ENCODE data around the gene CEP78. TPM values are rescaled to one million over a fixed set of nuclear protein-coding genes. Genes with fewer than 3 reads are reported as not detected.

Gene CEP78
- total RNA-seq, 1 donor from 2014 or later = 33.7 TPM

DNA sequence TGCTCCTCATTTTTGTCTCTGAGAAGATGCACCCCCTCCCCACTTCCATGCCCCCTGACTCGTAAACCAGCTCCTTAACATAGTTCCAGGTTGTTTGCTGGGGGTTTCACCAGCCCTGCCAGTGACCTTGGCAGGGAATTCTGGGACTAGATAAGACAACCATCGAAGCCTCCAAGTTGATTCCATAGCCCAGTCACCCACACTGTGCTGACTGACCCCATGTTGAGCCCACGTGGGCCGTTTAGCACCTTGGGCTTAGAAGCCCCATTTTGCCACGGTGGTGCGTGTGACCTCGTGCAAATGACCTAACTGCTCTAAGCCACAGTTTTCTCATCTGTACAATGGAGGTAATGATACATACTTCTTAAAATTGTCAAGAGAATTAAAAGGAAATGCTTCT lies 85.6 kb downstream of the CEP78 start:
- no peak overlapping the region for H3K27ac Mint-ChIP-seq
- peaks cover 81% of the 10 kb centered on the region for H3K36me3 Mint-ChIP-seq (ENCODE audit: low read depth)
- H3K9me3 Mint-ChIP-seq = no peaks in the 10 kb centered on the region

DNA sequence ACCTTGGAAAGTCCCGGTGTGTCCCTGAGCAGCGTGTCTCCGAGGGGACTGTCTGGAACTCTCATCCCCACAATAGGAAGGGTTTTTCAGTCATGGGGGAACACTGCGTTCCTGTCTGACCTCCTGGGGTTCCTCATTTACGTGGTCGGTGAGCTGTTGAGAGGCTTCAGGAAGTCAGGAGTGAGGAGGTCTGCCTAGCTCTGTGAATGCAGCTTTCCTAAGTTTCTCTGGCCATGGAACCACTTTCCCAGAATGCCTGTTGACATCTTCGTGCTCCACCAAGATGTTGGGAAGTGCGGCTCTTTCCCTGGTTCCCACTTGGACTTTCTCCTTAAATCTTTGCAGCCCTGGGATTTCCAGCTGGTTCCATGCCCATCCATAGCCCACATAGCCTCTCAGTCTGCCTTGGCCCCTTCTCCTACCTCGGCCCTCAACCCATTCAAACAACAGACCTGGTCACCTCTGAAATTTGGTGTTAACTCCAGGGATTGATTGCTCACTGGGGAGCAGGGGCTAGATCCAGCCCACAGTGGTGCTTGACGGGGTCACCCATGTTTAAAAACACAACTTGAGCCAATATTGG lies 88.3 kb downstream of the CEP78 start:
- Mint-ChIP-seq H3K4me1 (ENCODE audit: low read depth) (peaks cover 16% of the 10 kb centered on the region), H3K4me3 (ENCODE audit: low read depth) (no peak overlapping the region), H3K27me3 (ENCODE audit: low read depth) (no peaks in the 10 kb centered on the region), H3K9me3 (no peaks in the 10 kb centered on the region), H3K27ac (no peak overlapping the region), H3K36me3 (ENCODE audit: low read depth) (peaks cover 74% of the 10 kb centered on the region)
- intact Hi-C loops (cut with micrococcal nuclease) = no loop called here
- DNase-seq (ENCODE audit: low spot score) = no peak

More for the DNA sequence above, 85.6 kb downstream of the CEP78 start:
- Mint-ChIP-seq H3K27me3 (ENCODE audit: low read depth) (no peaks in the 10 kb centered on the region), H3K4me1 (ENCODE audit: low read depth) (peaks cover 20% of the 10 kb centered on the region), H3K4me3 (ENCODE audit: low read depth) (no peak overlapping the region)
- intact Hi-C loops (cut with micrococcal nuclease) = no loop called here
- no peak for DNase-seq (ENCODE audit: low spot score)

DNA sequence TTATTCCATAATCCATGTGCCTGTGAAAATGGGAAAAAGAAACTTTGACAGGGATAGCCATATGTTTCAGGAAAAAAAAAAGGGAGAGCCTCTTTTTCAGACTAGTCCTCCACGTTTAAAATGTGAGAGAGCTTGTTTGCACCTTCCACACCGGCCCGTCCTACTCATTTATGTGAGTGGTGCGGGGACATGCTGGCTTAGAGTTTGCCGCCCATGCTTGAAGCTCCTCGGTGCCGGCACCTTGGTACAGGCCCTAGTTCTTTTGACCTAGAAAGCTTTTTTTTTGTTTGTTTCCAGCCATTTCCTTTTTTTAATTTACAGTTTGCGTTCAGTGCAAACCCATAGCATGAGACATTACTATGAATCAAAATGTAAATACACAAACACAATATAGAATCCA lies 88.8 kb downstream of the CEP78 start:
- intact Hi-C loops (cut with micrococcal nuclease) = no loop called here
- no peak for DNase-seq (ENCODE audit: low spot score)
- no peaks in the 10 kb centered on the region for H3K27me3 Mint-ChIP-seq (ENCODE audit: low read depth)
- H3K27ac Mint-ChIP-seq = no peak overlapping the region
- H3K9me3 Mint-ChIP-seq = no peaks in the 10 kb centered on the region
- no peak overlapping the region for H3K4me3 Mint-ChIP-seq (ENCODE audit: low read depth)
- H3K4me1 Mint-ChIP-seq (ENCODE audit: low read depth) = peaks cover 16% of the 10 kb centered on the region
- H3K36me3 Mint-ChIP-seq (ENCODE audit: low read depth) = peaks cover 73% of the 10 kb centered on the region

DNA sequence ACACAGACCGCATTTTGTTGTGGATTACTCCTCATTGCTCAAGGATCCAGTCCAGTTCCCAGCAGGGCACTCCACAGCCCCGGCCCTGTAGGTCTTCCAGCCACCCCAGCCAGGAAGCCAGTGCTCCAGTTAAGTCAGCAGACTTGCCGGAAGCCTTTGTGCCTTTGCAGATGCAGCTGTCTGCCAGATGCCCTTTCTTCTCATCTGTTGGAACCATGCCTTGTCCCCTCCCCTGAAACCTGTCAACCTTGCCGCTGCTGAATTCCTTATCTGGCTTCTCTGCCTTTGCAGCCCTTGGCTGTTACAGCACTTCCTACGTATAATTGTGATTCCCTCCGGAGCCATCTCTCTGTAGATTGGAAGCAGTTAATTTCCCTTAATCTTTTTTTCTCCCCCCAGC lies 89.5 kb downstream of the CEP78 start:
- no peaks in the 10 kb centered on the region for H3K9me3 Mint-ChIP-seq
- H3K36me3 Mint-ChIP-seq (ENCODE audit: low read depth) = peaks cover 72% of the 10 kb centered on the region
- intact Hi-C loops (cut with micrococcal nuclease) = no loop called here

DNA sequence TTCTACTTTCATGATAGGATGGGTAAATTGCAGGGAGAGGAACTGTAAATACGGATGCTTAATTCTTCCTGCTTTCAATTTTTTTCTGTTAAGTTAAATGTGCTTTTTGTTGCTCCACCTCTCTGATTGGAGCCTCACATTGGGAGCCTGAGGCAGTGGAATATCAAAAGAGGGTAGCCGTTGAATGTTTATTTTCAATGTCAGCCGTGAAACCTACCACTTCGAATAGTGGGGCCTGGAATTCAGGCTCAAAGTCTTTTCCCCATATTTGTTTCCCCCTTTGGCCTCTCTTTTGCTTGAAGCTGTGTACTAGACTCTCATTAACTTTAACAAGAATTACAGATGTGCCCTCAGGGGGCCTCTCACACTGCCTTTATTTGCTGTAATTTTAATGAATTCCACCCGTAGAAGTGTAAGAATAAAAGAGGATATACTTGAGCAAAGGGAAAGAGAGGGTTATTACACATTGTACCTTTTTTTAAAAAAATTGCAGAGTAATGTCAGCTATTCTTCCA lies 90.0 kb downstream of the CEP78 start:
- peaks cover 71% of the 10 kb centered on the region for H3K36me3 Mint-ChIP-seq (ENCODE audit: low read depth)
- DNase-seq (ENCODE audit: low spot score) = no peak
- H3K4me1 Mint-ChIP-seq (ENCODE audit: low read depth) = peaks cover 18% of the 10 kb centered on the region
- H3K27me3 Mint-ChIP-seq (ENCODE audit: low read depth) = no peaks in the 10 kb centered on the region
- H3K9me3 Mint-ChIP-seq = no peaks in the 10 kb centered on the region
- H3K27ac Mint-ChIP-seq = no peak overlapping the region
- intact Hi-C loops (cut with micrococcal nuclease) = no loop called here
- H3K4me3 Mint-ChIP-seq (ENCODE audit: low read depth) = no peak overlapping the region

More for the DNA sequence above, 89.5 kb downstream of the CEP78 start:
- Mint-ChIP-seq H3K4me3 (ENCODE audit: low read depth) (no peak overlapping the region), H3K27ac (no peak overlapping the region), H3K27me3 (ENCODE audit: low read depth) (no peaks in the 10 kb centered on the region), H3K4me1 (ENCODE audit: low read depth) (peaks cover 15% of the 10 kb centered on the region)
- no peak for DNase-seq (ENCODE audit: low spot score)

DNA sequence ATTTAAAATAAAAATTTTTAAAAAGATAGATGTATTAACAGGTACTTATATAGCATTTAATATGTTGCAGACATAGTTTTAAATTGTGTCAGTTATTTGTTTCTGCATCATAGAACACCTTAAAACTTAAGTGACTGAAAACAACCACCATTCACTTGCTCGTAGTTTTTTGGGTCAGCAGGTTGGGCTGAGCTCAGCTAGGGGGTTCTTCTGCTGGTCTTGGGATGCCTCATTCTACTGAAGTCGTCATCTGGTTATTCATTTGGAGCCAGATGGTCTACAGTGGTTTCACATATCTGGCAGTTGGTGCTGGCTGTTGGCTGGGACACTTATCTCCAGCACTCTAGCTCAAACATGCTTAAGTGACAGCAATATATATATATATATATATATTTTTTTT lies 90.7 kb downstream of the CEP78 start:
- no peak overlapping the region for H3K27ac Mint-ChIP-seq
- H3K9me3 Mint-ChIP-seq = no peaks in the 10 kb centered on the region
- H3K27me3 Mint-ChIP-seq (ENCODE audit: low read depth) = no peaks in the 10 kb centered on the region
- H3K36me3 Mint-ChIP-seq (ENCODE audit: low read depth) = peaks cover 71% of the 10 kb centered on the region
- DNase-seq (ENCODE audit: low spot score) = no peak
- H3K4me3 Mint-ChIP-seq (ENCODE audit: low read depth) = no peak overlapping the region
- intact Hi-C loops (cut with micrococcal nuclease) = no loop called here
- peaks cover 21% of the 10 kb centered on the region for H3K4me1 Mint-ChIP-seq (ENCODE audit: low read depth)

Other genes with a start within 250 kb of the CEP78 start
- gene GNAQ, start 204.3 kb upstream of the CEP78 start, total RNA-seq = 28.6 and 34.3 TPM in 2 replicates
- 66.5 and 67.6 TPM in 2 replicates for gene PSAT1, start 61.0 kb downstream of the CEP78 start, total RNA-seq

Measured in activated T-helper 2 cell treated with anti-CD3 and anti-CD28 coated beads, Interferon-gamma antibody, Interleukin-2, Interleukin-4, amounts not matched to agents 10 μg/mL and 5 μg/mL and 100 μg/mL, durations not matched to agents 14 hours and 24 hours and 36 hours (primary cell).